HepG2 (cell line): ENCODE data around the gene LITAF. TPM values are rescaled to one million over a fixed set of nuclear protein-coding genes. Genes with fewer than 3 reads are reported as not detected.

Source experiments
- BRCA1 ChIP-seq: sonication (generic); formaldehyde crosslinking; IDR thresholded peaks from 2 replicates; pipeline ENCODE4 v1.4.0; 2020; ENCODE audit warnings: missing genetic modification reagents
- ELF4 ChIP-seq: sonication (generic); formaldehyde crosslinking; IDR thresholded peaks from 2 replicates; pipeline ENCODE4 v1.5.0; 2020; ENCODE audit warnings: missing genetic modification reagents, mild to moderate bottlenecking, moderate library complexity, borderline replicate concordance
- FLYWCH1 ChIP-seq: sonication (generic); formaldehyde crosslinking; IDR thresholded peaks from 2 replicates; pipeline ENCODE4 v1.8.1; 2023; ENCODE audit warnings: mild to moderate bottlenecking, missing genetic modification reagents
- GATAD1 ChIP-seq: IDR thresholded peaks from 2 replicates; pipeline ENCODE4 v1.6.1; 2016; ENCODE audit warnings: missing genetic modification reagents, missing compliant biosample characterization
- HNRNPL ChIP-seq: fragments of 200-400 bp; formaldehyde crosslinking; IDR thresholded peaks from 2 replicates; pipeline ENCODE4 v1.6.1; 2017; ENCODE audit warnings: mild to moderate bottlenecking, low read depth, low read length
- HNRNPLL ChIP-seq: fragments of 200-400 bp; formaldehyde crosslinking; IDR thresholded peaks from 2 replicates; pipeline ENCODE4 v1.6.1; 2017; ENCODE audit warnings: mild to moderate bottlenecking, low read depth, low read length; ENCODE audit not compliant: poor library complexity, severe bottlenecking
- NBN ChIP-seq: fragments of 450-650 bp; conservative IDR thresholded peaks from 2 replicates; pipeline ENCODE4 v1.6.1; 2017
- PRPF4 ChIP-seq: fragments of 200-400 bp; formaldehyde crosslinking; IDR thresholded peaks from 2 replicates; pipeline ENCODE4 v1.6.1; 2016; ENCODE audit warnings: low read length, low read depth; ENCODE audit not compliant: poor library complexity, severe bottlenecking
- SATB2 ChIP-seq: sonication (generic); formaldehyde crosslinking; IDR thresholded peaks from 2 replicates; pipeline ENCODE4 v1.5.0; 2020; ENCODE audit warnings: missing genetic modification reagents
- ZBTB21 ChIP-seq: sonication (generic); formaldehyde crosslinking; IDR thresholded peaks from 2 replicates; pipeline ENCODE4 v1.4.0; 2020; ENCODE audit warnings: missing genetic modification reagents
- ZNF17 ChIP-seq: sonication (generic); formaldehyde crosslinking; IDR thresholded peaks from 2 replicates; pipeline ENCODE4 v1.5.0; 2020; ENCODE audit warnings: mild to moderate bottlenecking, missing genetic modification reagents
- ZNF451 ChIP-seq: sonication (generic); formaldehyde crosslinking; IDR thresholded peaks from 2 replicates; pipeline ENCODE4 v1.5.0; 2020; ENCODE audit warnings: mild to moderate bottlenecking, missing genetic modification reagents
- ZNF484 ChIP-seq: sonication (generic); formaldehyde crosslinking; IDR thresholded peaks from 2 replicates; pipeline ENCODE4 v1.5.1; 2020; ENCODE audit warnings: mild to moderate bottlenecking, low read depth, missing genetic modification reagents, borderline replicate concordance
- ZNF556 ChIP-seq: sonication (generic); formaldehyde crosslinking; IDR thresholded peaks from 2 replicates; pipeline ENCODE4 v1.4.0; 2020; ENCODE audit warnings: mild to moderate bottlenecking, missing genetic modification reagents, borderline replicate concordance
- ZNF557 ChIP-seq: sonication (generic); formaldehyde crosslinking; IDR thresholded peaks from 2 replicates; pipeline ENCODE4 v1.4.0; 2020; ENCODE audit warnings: missing genetic modification reagents
- ZNF772 ChIP-seq: sonication (generic); formaldehyde crosslinking; IDR thresholded peaks from 2 replicates; pipeline ENCODE4 v1.5.0; 2020; ENCODE audit warnings: mild to moderate bottlenecking, missing genetic modification reagents
- polyA plus RNA-seq, 8 experiments: library from polyadenylated mRNA; depleted of rRNA in 3 of 8; stranded (reverse) in 7 of 8; unstranded in 1 of 8; fragments of >200 nt; fragmentation: Illumina TruSeq in 4 of 8; extraction: Trizol in 4 of 8; gene quantifications; 2 replicates each; pipeline versions ENCODE4 v1.2.1 to v1.2.3, GENCODE V29; 2011 to 2016; ENCODE audit warnings: low read depth in 4 of 8, missing spikeins in 1 of 8, mixed read lengths in 1 of 8; ENCODE audit not compliant: insufficient read depth in 1 of 8
- total RNA-seq, 5 experiments: library from RNA; depleted of rRNA; stranded (reverse); fragments of >200 nt; fragmentation: Illumina TruSeq; extraction: Trizol; gene quantifications; 2 replicates each; pipeline ENCODE4 v1.2.3, GENCODE V29; 2016; ENCODE audit warnings: low read depth in 1 of 5
- TF ChIP-seq, protein P1 (sequence below), 2 experiments: sonication (generic) in 1 of 2; formaldehyde crosslinking in 1 of 2; IDR thresholded peaks; 2 replicates each; pipeline versions ENCODE4 v1.6.1 to v1.9.0; 2014 to 2022; ENCODE audit warnings: antibody characterized with exemption in 1 of 2, borderline replicate concordance in 1 of 2, inconsistent platforms in 1 of 2, low read depth in 1 of 2, missing genetic modification reagents in 1 of 2
- TF ChIP-seq, protein P2 (sequence below): sonication (generic); formaldehyde crosslinking; IDR thresholded peaks from 2 replicates; pipeline ENCODE4 v1.8.1; 2023; ENCODE audit warnings: mild to moderate bottlenecking, missing genetic modification reagents
- TF ChIP-seq, protein P3 (sequence below): sonication (generic); formaldehyde crosslinking; IDR thresholded peaks from 2 replicates; pipeline ENCODE4 v1.4.0; 2020; ENCODE audit warnings: missing genetic modification reagents
- TF ChIP-seq, protein P4 (sequence below): sonication (generic); formaldehyde crosslinking; IDR thresholded peaks from 2 replicates; pipeline ENCODE4 v1.8.0; 2022; ENCODE audit warnings: mild to moderate bottlenecking, missing genetic modification reagents; ENCODE audit not compliant: insufficient replicate concordance

The LITAF gene
- total and polyA plus RNA-seq, 2 of the 13 experiments (the other 11 are each of a cell fraction or from before 2014, with no cell fraction given) = 80.1 to 141 TPM

DNA sequence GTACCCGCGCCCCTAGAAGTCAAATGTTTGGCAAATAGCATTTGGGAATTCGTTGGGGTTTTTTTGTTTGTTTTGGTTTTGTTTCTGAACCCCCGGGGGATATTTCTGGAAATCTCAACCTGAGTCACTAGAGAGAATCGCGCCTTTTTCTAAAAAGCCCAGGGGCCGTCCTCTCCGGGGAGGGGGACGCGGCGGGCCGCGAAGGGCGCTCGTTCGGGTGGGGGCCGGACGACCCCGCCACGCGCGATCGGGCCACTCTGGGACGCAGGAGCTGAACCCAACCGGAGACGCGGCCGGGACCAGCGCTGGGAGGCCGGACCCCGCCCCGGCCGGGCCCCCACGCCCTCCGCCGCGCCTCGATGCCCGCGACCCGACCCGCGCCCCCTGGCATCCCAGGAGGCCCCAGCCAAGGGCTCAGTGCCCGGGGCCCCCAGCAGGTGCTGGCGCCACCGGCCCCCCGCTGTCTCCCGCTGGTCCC, 302 bp downstream of the LITAF start (continued):
- no peak for TF ChIP-seq HNRNPL
- TF ChIP-seq HNRNPLL = peak; percentile 3
- TF ChIP-seq SATB2 = no peak
- TF ChIP-seq, protein P1, sequence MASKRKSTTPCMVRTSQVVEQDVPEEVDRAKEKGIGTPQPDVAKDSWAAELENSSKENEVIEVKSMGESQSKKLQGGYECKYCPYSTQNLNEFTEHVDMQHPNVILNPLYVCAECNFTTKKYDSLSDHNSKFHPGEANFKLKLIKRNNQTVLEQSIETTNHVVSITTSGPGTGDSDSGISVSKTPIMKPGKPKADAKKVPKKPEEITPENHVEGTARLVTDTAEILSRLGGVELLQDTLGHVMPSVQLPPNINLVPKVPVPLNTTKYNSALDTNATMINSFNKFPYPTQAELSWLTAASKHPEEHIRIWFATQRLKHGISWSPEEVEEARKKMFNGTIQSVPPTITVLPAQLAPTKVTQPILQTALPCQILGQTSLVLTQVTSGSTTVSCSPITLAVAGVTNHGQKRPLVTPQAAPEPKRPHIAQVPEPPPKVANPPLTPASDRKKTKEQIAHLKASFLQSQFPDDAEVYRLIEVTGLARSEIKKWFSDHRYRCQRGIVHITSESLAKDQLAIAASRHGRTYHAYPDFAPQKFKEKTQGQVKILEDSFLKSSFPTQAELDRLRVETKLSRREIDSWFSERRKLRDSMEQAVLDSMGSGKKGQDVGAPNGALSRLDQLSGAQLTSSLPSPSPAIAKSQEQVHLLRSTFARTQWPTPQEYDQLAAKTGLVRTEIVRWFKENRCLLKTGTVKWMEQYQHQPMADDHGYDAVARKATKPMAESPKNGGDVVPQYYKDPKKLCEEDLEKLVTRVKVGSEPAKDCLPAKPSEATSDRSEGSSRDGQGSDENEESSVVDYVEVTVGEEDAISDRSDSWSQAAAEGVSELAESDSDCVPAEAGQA (IDR thresholded peaks at IDR 0.05; ENCODE audit: low read depth) = no peak
- TF ChIP-seq, protein P1 (CRISPR knock-in tag; IDR thresholded peaks at IDR 0.05; ENCODE audit: borderline replicate concordance) = no peak
- TF ChIP-seq, protein P2, sequence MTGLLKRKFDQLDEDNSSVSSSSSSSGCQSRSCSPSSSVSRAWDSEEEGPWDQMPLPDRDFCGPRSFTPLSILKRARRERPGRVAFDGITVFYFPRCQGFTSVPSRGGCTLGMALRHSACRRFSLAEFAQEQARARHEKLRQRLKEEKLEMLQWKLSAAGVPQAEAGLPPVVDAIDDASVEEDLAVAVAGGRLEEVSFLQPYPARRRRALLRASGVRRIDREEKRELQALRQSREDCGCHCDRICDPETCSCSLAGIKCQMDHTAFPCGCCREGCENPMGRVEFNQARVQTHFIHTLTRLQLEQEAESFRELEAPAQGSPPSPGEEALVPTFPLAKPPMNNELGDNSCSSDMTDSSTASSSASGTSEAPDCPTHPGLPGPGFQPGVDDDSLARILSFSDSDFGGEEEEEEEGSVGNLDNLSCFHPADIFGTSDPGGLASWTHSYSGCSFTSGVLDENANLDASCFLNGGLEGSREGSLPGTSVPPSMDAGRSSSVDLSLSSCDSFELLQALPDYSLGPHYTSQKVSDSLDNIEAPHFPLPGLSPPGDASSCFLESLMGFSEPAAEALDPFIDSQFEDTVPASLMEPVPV = no peak
- no peak for TF ChIP-seq ZNF556 (CRISPR knock-in tag)
- TF ChIP-seq ZNF557 (CRISPR knock-in tag) = no peak
- no peak for TF ChIP-seq PRPF4
- TF ChIP-seq ZNF772 = no peak
- no peak for TF ChIP-seq ZBTB21
- no peak for TF ChIP-seq BRCA1 (CRISPR knock-in tag)
- TF ChIP-seq ZNF484 = 0 out of 2 replicates have a peak, but pooled peaks have one; percentile 10
- no peak for TF ChIP-seq FLYWCH1
- TF ChIP-seq, protein P3, sequence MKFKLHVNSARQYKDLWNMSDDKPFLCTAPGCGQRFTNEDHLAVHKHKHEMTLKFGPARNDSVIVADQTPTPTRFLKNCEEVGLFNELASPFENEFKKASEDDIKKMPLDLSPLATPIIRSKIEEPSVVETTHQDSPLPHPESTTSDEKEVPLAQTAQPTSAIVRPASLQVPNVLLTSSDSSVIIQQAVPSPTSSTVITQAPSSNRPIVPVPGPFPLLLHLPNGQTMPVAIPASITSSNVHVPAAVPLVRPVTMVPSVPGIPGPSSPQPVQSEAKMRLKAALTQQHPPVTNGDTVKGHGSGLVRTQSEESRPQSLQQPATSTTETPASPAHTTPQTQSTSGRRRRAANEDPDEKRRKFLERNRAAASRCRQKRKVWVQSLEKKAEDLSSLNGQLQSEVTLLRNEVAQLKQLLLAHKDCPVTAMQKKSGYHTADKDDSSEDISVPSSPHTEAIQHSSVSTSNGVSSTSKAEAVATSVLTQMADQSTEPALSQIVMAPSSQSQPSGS (CRISPR knock-in tag) = no peak
- TF ChIP-seq ZNF451 (CRISPR knock-in tag) = no peak
- TF ChIP-seq, protein P4, sequence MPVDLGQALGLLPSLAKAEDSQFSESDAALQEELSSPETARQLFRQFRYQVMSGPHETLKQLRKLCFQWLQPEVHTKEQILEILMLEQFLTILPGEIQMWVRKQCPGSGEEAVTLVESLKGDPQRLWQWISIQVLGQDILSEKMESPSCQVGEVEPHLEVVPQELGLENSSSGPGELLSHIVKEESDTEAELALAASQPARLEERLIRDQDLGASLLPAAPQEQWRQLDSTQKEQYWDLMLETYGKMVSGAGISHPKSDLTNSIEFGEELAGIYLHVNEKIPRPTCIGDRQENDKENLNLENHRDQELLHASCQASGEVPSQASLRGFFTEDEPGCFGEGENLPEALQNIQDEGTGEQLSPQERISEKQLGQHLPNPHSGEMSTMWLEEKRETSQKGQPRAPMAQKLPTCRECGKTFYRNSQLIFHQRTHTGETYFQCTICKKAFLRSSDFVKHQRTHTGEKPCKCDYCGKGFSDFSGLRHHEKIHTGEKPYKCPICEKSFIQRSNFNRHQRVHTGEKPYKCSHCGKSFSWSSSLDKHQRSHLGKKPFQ (CRISPR knock-in tag) = no peak
- TF ChIP-seq ZNF17 = no peak
- TF ChIP-seq NBN = no peak
- no peak for TF ChIP-seq ELF4 (CRISPR knock-in tag)
- no peak for TF ChIP-seq GATAD1 (CRISPR knock-in tag)
